ENCODE results near the gene KRT75.
A peak's percentile ranks its signal among the peaks of the same experiment; 100 is the strongest.
"Not testable (repeated sequence)": the region's sequence is repeated elsewhere in the genome, so short reads cannot be mapped to it uniquely, and the experiment has no call there.

The KRT75 gene

DNA sequence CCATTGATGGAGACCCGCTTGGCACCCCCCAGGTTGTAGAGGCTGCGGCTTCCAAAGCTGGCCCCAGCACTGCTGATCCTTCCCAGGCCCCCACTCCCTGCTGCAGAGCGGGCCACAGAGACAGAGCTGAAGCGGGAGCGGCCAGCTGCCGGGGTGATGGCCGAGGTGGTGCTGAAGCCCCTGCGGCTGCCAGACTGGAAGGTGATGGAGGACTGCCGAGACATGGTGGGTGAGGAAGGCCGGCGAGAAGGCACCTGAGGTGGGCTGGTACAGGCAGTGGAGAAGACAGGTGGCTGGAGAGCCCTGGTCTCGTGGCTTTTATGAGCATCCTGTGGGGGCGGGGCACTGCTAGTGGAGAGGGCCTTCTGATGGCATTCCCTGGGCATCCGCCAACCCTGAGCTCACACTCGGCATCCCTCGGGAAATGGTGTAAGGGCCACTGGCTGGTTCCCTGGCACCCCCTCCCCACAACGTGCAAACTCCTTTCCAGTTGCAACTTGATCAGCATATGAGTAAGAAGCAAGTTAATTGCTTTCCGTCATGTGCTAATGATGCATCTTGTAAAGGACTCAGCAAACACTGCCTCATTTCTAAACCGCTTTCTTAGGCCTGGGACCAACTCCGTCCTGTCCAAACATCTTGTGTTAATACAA is at the start of gene KRT75:
TSS of gene KRT75 (minus strand) at position 291 of the 653 bp plus-strand sequence. CDS start at position 224, 67 bp downstream.
- no peak for DNase-seq

DNA sequence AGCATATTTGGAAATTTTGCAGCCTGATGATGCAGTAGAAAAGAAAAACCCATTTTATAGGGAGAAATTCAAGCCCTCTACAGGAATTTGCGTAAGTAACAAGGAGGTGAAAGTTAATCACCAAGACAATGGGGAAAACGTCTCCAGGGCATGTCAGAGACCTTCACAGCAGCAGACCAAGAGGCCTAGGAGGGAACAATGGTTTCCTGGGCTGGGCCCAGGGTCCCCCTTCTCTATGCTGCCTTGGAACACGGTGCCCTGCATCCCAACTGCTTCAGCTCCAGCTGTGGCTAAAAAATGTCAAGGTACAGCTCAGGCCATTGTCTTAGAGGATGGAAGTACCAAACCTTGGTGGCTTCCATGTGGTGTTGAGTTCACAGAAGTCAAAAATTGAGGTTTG is 45.9 kb upstream of the KRT75 start:
- DNase-seq, result no peak

DNA sequence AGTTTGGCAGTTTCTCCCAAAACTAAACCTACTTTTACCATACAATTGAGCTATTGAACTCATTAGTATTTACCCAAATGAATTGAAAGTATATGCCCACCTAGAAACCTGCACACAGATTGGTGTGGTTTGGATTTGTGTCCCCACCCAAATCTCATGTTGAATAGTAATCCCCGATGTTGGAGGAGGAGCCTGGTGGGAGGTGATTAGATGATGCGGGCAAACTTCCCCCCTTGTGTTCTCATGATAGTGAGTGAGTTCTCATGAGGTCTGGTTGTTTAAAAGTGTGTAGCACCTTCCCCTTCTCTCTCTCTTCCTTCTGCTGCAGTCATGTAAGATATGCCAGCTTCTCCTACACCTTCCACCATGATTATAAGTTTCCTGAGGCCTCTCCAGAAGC is 43.5 kb upstream of the KRT75 start:
- no peak for DNase-seq

DNA sequence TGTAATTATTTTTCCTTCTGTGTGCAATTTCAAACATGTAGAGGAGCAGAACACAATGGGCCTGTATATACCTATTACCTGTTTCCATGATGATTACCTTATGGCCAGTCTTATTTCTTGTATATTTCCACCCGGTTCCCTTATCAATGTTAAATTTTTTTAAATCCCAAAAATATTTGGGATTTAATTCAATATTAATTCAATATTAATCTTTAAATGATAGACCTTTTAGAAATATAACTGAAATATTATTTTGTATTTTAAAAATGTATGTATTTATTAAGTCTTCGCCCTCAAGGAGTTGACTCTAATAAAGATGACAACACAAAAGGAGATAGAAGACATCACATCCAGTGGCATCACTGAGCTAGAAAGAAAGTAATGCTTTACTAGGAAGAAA is 40.0 kb upstream of the KRT75 start:
- no peak for DNase-seq

DNA sequence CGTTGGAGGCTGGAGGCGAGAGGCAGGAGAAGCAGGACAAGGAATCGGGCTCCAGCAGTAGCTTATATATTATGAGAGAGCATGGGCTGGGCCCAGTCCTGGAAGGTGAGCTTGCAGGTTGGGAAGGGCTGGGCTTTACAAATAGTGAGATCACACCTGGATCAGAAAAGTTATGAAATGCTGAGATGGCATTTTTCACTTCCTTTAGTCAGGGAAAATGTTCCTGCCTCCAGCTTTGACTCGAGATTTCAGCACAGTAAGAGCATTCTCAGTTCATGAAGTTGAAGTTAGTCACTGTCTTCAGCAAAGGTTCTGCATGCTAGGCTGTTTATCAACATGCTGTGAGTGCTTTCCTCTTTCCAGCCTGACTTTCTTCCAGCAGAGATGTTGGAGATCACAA is 39.6 kb upstream of the KRT75 start, which contains the start of gene KRT6C:
TSS of gene KRT6C (minus strand) at position 38 of the 400 bp plus-strand sequence. CDS start 68 bp downstream, outside the sequence.
- DNase-seq, result no peak

DNA sequence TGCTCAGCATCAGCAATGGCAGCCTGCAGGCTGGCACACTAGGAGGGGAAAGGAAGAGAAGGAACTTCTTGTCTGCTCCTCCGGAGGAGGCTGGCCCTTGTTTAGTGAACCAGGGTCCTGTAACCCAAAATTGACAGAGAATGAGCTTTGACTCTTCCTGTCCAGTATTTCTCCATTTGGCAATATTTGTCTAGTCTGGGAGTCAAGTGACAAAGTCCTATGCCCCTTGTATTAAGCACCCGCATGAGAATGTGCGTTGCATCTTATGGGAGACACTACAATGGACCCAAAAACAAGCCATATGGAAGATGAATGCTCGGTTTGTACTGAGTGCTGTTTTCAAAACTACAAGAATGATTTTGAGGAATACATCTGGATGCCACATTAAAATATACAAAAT is 35.7 kb upstream of the KRT75 start:
- no peak for DNase-seq

DNA sequence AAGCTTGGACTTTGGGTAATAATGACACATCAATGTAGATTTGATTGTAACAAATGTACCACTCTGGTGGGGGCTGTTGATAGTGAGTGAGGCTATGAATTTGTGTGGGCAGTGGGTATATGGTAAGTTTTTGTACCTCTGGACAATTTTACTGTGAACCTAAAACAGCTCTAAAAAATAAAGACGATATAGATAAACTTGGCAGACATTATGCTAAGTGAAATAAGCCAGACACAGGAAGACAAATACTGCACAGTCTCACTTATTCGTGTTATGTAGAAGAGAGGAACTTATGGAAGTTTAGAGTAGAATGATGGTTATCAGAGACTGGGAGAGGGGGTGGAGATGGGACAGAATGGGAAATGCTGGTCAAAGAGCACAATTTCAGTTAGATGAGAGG is 30.7 kb upstream of the KRT75 start:
- no peak for DNase-seq

DNA sequence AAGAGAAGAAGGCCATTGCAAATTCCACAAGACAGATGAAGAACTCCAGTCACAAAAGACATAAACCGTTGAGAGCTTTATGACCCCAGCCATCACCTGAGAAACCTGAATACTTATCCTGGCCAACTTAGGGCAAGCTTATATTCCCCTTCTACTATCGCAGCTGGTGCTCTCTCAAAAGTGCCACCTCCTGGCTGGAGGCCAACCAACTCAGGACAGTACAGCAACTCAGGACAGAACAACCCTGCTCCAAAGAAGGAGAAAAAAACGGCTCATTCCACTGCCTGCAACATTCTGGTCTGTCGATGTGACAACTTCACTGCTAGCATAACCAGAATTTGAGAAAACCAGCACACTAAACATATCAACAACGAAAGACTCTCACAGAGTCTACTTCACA is 27.5 kb upstream of the KRT75 start:
- DNase-seq, result no peak

DNA sequence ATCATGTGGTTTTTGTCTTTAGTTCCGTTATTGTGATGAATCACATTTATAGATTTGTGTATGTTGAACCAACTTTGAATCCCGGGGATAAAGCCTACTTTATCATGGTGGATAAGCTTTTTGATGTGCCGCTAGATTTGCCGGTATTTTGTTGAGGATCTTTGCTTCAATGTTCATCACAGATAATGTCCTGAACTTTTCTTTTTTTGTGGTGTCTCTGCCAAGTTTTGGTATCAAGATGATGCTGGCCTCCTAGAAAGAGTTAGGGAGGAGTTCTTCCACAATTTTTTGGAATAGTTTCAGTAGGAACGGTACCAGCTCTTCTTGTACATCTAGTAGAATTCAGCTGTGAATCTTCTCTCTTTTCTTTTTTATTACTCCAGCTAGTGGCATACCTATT is 24.7 kb upstream of the KRT75 start:
- DNase-seq, result no peak

DNA sequence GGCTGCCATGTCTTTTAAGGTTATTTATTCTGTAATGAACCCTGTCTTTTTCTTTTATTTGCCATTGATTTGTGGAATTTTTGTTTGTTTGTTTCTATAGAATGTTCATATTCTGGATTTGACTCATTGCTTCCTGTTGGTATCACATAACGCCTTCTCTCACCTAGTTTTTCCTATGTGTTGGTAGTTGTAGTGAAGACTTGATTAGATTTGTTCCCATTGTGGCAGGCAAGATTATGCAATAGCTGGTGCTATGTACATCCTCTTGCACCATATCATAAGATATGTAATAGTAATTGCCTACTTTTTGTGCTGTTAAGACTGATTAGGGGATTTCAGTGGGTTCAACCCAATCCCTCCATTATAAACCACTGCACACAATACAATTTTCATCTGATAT is 21.6 kb upstream of the KRT75 start:
- DNase-seq, result peak; percentile 30

DNA sequence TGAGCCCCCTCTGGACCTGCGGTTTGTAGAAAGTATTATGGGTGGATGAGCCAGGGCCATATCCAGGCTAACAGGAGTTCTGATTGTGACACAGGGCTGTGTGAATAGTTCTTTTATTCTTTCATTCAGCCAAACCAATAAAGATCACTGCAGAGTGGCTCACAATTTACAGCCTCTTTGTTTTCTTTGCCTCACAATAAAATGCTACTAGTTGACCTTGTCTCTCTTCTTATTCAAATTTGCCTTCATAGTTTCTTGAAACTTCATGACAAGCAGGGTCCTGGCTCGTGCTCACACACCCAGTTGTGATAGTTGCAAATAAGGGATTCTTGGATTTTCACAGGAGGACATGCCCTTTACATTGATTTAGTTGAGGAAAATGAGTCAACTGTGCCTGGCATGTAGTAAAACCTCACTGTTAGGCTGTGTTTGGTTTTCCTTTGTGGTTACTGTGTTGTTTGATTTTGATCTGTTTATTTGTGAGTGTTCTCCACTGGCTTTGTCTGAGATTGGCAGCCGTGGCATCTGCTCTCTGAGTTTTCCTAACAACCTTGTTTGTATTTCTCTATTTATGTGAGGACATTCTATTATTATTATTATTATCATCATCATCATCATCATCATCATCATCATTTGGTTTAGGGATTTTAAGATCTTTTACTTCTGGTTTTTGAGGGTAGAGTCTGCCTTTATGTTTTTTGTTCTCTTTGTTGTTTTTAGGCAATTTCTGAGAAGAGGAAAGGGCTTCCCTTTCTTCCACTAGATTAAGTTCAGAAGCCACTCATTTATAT is 20.4 kb upstream of the KRT75 start:
- no peak for DNase-seq

DNA sequence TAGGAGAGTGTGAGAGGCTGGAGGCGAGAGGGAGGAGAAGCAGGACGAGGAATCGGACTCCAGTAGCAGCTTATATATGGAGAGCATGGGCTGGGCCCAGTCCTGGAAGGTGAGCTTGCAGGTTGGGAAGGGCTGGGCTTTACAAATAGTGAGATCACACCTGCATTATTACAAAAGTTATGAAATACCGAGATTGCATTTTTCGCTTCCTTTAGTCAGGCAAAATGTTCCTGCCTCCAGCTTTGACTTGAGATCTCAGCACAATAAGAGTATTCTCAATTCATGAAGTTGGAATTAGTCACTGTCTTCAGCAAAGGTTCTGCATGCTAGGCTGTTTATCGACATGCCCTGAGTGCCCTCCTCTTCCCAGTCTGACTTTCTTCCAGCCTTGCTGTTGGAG is 17.9 kb upstream of the KRT75 start, which contains the start of gene KRT6B:
TSS of gene KRT6B (minus strand) at position 46 of the 400 bp plus-strand sequence. CDS start 68 bp downstream, outside the sequence.
- DNase-seq, result no peak

DNA sequence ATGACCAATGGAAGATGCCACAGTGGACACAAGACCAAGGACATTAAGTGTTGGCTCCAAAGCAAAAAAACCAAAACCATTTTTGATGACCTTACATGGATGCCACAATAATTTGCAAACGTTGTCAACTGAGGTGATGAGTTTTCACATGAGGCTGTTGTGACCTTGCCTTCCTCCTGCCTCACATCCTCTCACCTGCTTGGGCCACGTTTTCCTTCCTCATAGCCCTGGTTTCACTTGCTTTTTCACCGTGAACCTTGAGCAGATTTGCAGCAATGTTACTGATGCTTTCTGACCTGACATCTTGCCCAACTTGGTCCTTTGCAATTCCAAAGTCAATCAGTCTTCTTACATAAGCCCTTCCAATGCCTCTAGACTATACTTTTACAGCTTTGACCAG is 14.1 kb upstream of the KRT75 start:
- no peak for DNase-seq

DNA sequence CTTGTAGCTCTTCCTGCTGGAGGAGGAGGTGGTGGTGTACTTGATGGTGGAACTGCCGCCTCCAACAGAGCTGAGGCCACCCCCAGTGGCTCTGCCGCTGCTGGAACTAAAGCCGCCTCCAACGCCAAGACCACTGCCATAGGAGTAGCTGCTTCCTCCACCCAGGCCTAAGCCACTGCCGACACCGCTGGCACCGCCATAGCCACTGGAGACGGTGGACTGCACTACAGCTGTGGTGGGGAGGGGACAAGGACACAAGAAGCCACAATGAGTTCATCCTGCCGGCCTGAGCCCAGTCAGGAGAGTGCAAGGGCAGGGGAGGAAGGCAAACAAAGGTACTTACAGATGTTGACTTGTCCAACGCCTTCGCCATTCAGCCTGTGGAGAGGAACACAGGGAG is 13.0 kb upstream of the KRT75 start:
- not testable (repeated sequence) for DNase-seq

DNA sequence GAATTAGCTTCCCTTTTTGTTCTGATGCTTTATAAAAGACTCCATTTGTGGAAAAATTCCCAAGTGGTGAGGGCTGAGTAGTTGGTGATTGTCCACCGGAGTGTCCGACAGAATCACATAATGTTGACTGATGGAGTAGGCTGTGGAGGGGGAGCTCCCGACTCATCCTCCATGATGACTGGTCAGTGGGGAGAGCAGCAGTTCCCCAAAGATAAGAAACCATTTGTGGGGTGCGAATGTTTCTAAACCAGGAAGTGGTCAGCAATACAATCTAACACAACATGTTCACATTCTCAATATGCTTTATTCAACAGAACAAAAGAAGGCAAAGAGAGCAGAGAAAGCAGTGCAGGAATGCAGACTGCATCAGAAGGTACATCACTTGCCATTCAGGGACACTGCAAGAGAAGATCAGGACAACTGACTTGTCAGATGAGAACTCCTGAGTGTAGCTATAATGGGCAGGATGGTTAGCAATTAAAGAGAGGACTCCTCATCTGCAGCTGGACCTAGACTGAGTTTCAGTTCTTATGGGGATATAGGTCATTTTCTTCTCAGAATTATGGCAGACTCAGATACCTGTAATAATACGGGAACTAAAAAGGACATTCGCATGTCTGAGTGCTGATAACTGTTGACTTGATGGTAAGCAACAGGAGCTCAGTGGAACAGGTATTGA is 12.3 kb upstream of the KRT75 start:
- peak; percentile 82 for DNase-seq

DNA sequence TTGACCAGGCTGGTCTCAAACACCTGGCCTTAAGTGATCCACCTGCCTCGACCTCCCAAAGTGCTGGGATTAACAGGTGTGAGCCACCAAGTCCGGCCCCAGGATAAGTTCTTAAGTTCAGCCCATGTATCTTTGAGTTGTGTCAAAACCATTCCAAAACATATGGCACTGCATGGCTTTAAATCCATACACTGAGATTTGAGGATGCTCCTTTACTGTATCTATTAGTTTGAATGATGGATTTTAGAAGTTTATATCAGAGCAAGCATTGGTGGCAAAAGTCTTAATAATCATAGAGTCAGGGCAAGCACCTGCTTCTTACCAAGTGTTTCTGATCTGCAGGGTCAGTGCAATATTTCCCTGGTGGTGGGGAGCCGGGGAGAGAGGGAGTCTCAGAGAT is 11.7 kb upstream of the KRT75 start:
- no peak for DNase-seq

DNA sequence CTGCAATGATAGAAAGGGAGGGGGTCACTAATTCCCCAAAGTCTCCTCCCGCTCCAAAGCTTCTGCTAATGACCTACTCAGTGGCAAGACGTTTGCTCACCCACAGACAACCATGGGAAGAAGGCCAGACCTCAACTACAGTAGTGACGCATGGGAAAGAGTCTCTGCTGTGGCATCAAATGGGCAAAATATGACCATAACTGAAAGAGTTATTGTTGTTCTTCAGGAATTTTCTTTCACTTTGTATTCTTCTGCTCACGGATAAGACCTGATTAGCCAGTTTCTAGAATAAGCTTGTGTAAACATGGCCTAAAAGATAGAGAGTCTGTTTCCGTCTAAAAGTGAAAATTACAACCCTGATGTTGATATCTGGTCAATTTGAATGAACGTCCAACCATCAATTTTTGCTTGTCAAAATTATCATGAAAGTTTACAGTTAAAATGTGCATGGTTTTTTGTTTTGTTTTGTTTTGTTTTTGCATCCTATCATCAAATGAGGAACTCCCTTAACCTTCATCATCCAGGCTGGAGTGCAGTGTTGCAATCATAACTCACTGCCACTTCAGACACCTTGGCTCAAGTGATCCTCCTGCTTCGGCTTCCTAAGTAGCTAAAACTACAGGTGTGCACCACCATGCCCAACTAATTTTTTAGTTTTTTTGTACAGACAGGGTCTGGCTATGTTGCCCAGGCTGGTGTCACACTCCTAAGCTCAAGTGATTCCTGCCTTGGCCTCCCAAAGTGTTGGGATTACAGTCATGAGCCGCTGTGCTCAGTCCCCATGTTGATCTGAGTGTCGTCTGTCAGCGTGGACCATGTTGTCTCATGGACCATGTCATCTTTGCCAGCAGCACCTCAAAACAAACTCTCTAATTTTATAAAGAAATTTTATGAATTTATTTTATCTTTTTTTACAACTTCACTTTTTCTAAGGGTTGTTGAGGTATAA is 10.8 kb upstream of the KRT75 start:
- no peak for DNase-seq

DNA sequence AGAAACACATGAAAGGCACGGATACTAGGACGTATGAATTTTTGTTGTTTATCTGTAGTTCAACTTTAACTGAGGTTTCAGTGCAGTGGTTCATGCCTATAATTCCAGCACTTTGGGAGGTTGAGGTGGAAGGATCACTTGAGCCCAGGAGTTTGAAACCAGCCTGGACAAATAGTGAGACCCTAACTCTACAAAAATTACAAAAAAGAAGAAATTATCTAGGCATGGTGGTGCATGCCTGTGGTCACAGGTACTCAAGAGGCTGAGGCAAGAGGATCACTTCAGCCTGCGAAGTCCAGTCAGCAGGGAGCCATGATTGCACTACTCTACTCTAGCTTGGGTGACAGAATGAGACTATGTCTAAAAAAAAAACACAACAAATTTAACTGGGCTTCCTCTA is 9.8 kb upstream of the KRT75 start:
- DNase-seq, result no peak

DNA sequence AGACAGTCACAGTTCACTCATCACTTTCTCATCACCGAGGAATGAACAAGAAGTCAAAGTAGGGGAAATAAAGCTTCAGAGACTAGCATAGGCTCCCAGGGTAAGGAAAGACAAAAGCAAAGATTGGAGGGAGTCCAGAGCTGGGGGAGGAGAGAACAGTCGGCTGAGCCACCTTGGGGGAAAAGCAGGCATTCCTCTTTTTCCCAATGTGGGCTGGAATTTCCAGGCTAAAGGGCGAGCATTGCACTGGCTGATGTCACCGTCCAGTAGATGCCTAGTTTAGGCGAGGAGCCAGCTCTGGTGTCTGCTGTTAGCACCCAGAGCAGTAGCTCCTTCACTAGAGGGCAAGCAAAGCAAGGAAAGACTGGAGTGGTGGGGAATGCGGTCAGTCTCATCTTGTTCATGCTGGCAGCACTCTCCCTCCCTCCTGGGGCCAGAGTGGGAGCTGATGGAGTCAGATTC is 8.5 kb upstream of the KRT75 start:
- DNase-seq, result no peak

DNA sequence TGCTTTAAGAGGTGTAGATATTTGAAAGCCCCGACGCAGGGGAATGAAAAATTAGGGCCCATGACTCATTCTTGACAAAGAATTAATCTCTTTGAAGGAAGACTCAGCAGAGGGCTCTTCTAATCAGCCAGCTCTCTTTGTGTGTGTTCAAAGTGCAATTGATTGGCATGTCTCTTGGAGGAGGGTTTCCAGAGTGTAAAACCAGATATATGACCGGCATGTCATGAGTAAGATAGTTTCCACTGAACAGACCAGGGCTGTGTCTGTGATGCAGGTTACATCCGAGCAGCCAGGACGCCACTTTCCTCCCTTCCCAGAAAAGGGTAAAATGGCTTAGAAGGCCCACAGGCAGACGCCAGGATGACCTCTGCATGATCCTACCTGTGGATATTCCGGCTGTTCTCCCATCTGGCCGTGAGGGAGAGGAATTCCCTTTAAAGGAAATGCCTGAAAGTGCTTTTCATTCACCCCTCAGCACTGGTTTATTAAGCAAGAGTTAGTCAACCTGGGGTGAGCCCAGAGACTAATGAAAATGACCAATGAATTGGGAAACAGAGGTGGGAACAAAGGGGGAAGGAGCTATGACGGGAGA is 7.2 kb upstream of the KRT75 start:
- no peak for DNase-seq

DNA sequence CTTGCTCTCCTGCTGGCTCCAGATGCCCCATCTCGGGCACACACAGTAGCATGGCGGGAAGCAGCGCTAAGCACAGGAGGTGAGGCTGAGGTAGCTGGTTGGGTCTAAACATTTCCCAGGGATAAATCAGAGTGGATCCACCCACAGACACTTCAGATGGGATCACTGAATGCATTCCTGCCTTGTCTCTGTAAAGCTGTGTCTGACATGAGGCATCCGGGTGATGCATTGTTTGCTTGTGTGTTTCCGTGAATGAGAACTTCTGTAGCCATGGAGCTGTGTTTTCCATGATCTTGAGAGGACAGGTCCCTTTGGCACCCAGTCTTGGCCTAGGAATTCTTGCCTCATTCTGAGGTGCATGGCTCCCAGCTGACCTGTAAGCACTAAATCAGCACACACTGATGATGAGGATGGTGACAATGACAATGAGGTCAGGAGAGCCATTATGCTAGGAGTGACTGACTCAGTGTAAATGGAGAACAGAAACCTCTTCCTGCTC is 6.7 kb upstream of the KRT75 start:
- no peak for DNase-seq

DNA sequence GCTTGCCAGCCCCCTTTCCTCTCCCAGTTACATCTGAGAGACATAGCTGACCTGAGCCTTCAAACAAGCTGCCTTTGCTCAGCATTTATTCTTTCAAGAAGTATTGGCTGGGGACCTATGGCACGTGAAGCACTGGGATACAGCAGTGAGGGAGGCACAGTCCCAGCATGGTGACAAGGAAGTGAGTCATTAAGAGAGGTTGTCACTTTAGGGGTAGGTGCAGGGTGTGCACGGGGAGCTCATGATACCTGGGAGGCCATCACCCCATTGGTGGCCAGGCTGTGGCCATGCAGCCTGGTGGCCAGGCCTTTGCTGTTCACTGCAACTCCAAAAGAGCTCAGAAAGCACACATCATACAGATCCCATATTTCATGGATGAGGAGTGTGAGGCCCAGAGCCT is 5.7 kb upstream of the KRT75 start:
- DNase-seq, result no peak
